ENCODE measurements around the gene PTBP1.

Gene PTBP1

GRCh38 chr19:782185-782877 lies 14.9 kb upstream of the PTBP1 start:
- H3K36me3 ChIP-seq (replicated peaks) = peaks cover 3% of the 10 kb centered on the region; the same call in 1 of the 2 replicates
- in situ Hi-C loops (cut with MboI; ENCODE audit: low sequenced_read_pairs) = no loop called here
- H3K4me1 ChIP-seq = peaks cover 22% of the 10 kb centered on the region
- H3K4me3 ChIP-seq = peak overlapping the region; percentile 34
- no peaks in the 10 kb centered on the region for H3K9me3 ChIP-seq
- peak; percentile 86 to 96 for DNase-seq (ENCODE audit: low spot score in 2 of 2)
- H3K27me3 ChIP-seq (ENCODE audit: low read depth) = no peaks in the 10 kb centered on the region

GRCh38 chr19:782878-783668 lies 14.2 kb upstream of the PTBP1 start:
- H3K4me1 ChIP-seq = peaks cover 22% of the 10 kb centered on the region
- H3K27me3 ChIP-seq (ENCODE audit: low read depth) = no peaks in the 10 kb centered on the region
- H3K9me3 ChIP-seq = no peaks in the 10 kb centered on the region
- no peak for DNase-seq (ENCODE audit: low spot score in 2 of 2)
- in situ Hi-C loops (cut with MboI; ENCODE audit: low sequenced_read_pairs) = no loop called here
- peaks cover 3% of the 10 kb centered on the region; the same call in 1 of the 2 replicates for H3K36me3 ChIP-seq (replicated peaks)
- peak overlapping the region; percentile 34 for H3K4me3 ChIP-seq

GRCh38 chr19:784541-784940 lies 12.7 kb upstream of the PTBP1 start:
- in situ Hi-C loops (cut with MboI; ENCODE audit: low sequenced_read_pairs) = no loop called here
- Histone ChIP-seq H3K4me1 (peaks cover 22% of the 10 kb centered on the region), H3K9me3 (no peaks in the 10 kb centered on the region), H3K27me3 (ENCODE audit: low read depth) (no peaks in the 10 kb centered on the region), H3K4me3 (peak overlapping the region; percentile 34; the same call in 1 of the 2 replicates), H3K36me3 (replicated peaks) (peaks cover 3% of the 10 kb centered on the region; the same call in 1 of the 2 replicates)
- no peak for DNase-seq (ENCODE audit: low spot score in 2 of 2)

- H3K4me1 ChIP-seq = peaks cover 9% of the 10 kb centered on the region
- no peak for DNase-seq (ENCODE audit: low spot score in 2 of 2)
- 0 out of 2 replicates have a peak, but pooled peaks cover 3% of the 10 kb centered on the region for H3K36me3 ChIP-seq (replicated peaks)
- in situ Hi-C loops (cut with MboI; ENCODE audit: low sequenced_read_pairs) = no loop called here
- H3K9me3 ChIP-seq = no peaks in the 10 kb centered on the region; the same call in 1 of the 2 replicates
- H3K4me3 ChIP-seq = no peak overlapping the region
- H3K27me3 ChIP-seq (ENCODE audit: low read depth) = no peaks in the 10 kb centered on the region
Measured at GRCh38 chr19:787536-787935, 9.7 kb upstream of the PTBP1 start.

GRCh38 chr19:788686-788982 lies 8.6 kb upstream of the PTBP1 start:
- no peak for DNase-seq (ENCODE audit: low spot score in 2 of 2)
- H3K36me3 ChIP-seq (replicated peaks) = 0 out of 2 replicates have a peak, but pooled peaks cover 3% of the 10 kb centered on the region
- H3K4me3 ChIP-seq = no peak overlapping the region
- no peaks in the 10 kb centered on the region for H3K27me3 ChIP-seq (ENCODE audit: low read depth)
- no peaks in the 10 kb centered on the region; the same call in 1 of the 2 replicates for H3K4me1 ChIP-seq
- in situ Hi-C loops (cut with MboI; ENCODE audit: low sequenced_read_pairs) = no loop called here
- no peaks in the 10 kb centered on the region; the same call in 1 of the 2 replicates for H3K9me3 ChIP-seq

GRCh38 chr19:788983-789700 lies 8.1 kb upstream of the PTBP1 start:
- no peak overlapping the region for H3K4me3 ChIP-seq
- in situ Hi-C loops (cut with MboI; ENCODE audit: low sequenced_read_pairs) = no loop called here
- H3K9me3 ChIP-seq = no peaks in the 10 kb centered on the region; the same call in 1 of the 2 replicates
- DNase-seq (ENCODE audit: low spot score in 2 of 2) = no peak
- H3K27me3 ChIP-seq (ENCODE audit: low read depth) = no peaks in the 10 kb centered on the region
- H3K4me1 ChIP-seq = no peaks in the 10 kb centered on the region; the same call in 1 of the 2 replicates
- H3K36me3 ChIP-seq (replicated peaks) = 0 out of 2 replicates have a peak, but pooled peaks cover 3% of the 10 kb centered on the region

- H3K9me3 ChIP-seq = peaks cover 2% of the 10 kb centered on the region; the same call in 1 of the 2 replicates
- H3K4me1 ChIP-seq = no peaks in the 10 kb centered on the region; the same call in 1 of the 2 replicates
- no peaks in the 10 kb centered on the region for H3K27me3 ChIP-seq (ENCODE audit: low read depth)
- H3K4me3 ChIP-seq = no peak overlapping the region
- in situ Hi-C loops (cut with MboI; ENCODE audit: low sequenced_read_pairs) = no loop called here
- no peak for DNase-seq (ENCODE audit: low spot score in 2 of 2)
- 0 out of 2 replicates have a peak, but pooled peaks cover 3% of the 10 kb centered on the region for H3K36me3 ChIP-seq (replicated peaks)
Measured at GRCh38 chr19:789701-790060, 7.6 kb upstream of the PTBP1 start.

GRCh38 chr19:791007-791566 lies 6.2 kb upstream of the PTBP1 start:
- no peaks in the 10 kb centered on the region; the same call in 1 of the 2 replicates for H3K4me1 ChIP-seq
- DNase-seq (ENCODE audit: low spot score in 2 of 2) = no peak
- no peak overlapping the region for H3K4me3 ChIP-seq
- in situ Hi-C loops (cut with MboI; ENCODE audit: low sequenced_read_pairs) = no loop called here
- no peaks in the 10 kb centered on the region for H3K36me3 ChIP-seq (replicated peaks)
- H3K9me3 ChIP-seq = peaks cover 2% of the 10 kb centered on the region; the same call in 1 of the 2 replicates
- no peaks in the 10 kb centered on the region for H3K27me3 ChIP-seq (ENCODE audit: low read depth)

GRCh38 chr19:791567-792305 lies 5.5 kb upstream of the PTBP1 start:
- Histone ChIP-seq H3K36me3 (replicated peaks) (no peaks in the 10 kb centered on the region), H3K27me3 (ENCODE audit: low read depth) (no peaks in the 10 kb centered on the region), H3K4me1 (no peaks in the 10 kb centered on the region; the same call in 1 of the 2 replicates), H3K9me3 (peaks cover 2% of the 10 kb centered on the region; the same call in 1 of the 2 replicates), H3K4me3 (no peak overlapping the region)
- no peak for DNase-seq (ENCODE audit: low spot score in 2 of 2)
- in situ Hi-C loops (cut with MboI; ENCODE audit: low sequenced_read_pairs) = no loop called here

GRCh38 chr19:792306-792885 lies 4.9 kb upstream of the PTBP1 start:
- in situ Hi-C loops (cut with MboI; ENCODE audit: low sequenced_read_pairs) = no loop called here
- Histone ChIP-seq H3K36me3 (replicated peaks) (no peaks in the 10 kb centered on the region), H3K4me3 (peak overlapping the region; percentile 4; the same call in 1 of the 2 replicates), H3K27me3 (ENCODE audit: low read depth) (no peaks in the 10 kb centered on the region), H3K9me3 (peaks cover 2% of the 10 kb centered on the region; the same call in 1 of the 2 replicates), H3K4me1 (no peaks in the 10 kb centered on the region; the same call in 1 of the 2 replicates)
- DNase-seq (ENCODE audit: low spot score in 2 of 2) = no peak

- peaks cover 2% of the 10 kb centered on the region; the same call in 1 of the 2 replicates for H3K9me3 ChIP-seq
- no peak for DNase-seq (ENCODE audit: low spot score in 2 of 2)
- no peaks in the 10 kb centered on the region; the same call in 1 of the 2 replicates for H3K4me1 ChIP-seq
- no peaks in the 10 kb centered on the region for H3K27me3 ChIP-seq (ENCODE audit: low read depth)
- in situ Hi-C loops (cut with MboI; ENCODE audit: low sequenced_read_pairs) = no loop called here
- no peak overlapping the region for H3K4me3 ChIP-seq
- peaks cover 10% of the 10 kb centered on the region for H3K36me3 ChIP-seq (replicated peaks)
Measured at GRCh38 chr19:793806-794205, 3.4 kb upstream of the PTBP1 start.

GRCh38 chr19:795073-795611 lies 2.1 kb upstream of the PTBP1 start:
- no peaks in the 10 kb centered on the region for H3K27me3 ChIP-seq (ENCODE audit: low read depth)
- in situ Hi-C loops (cut with MboI; ENCODE audit: low sequenced_read_pairs) = no loop called here
- H3K4me1 ChIP-seq = peaks cover 9% of the 10 kb centered on the region
- peaks cover 2% of the 10 kb centered on the region; the same call in 1 of the 2 replicates for H3K9me3 ChIP-seq
- H3K4me3 ChIP-seq = no peak overlapping the region
- no peak for DNase-seq (ENCODE audit: low spot score in 2 of 2)
- H3K36me3 ChIP-seq (replicated peaks) = peaks cover 23% of the 10 kb centered on the region

Measured in HAP-1 (cell line).